Astrocyte (in vitro differentiated cells and primary cell): ENCODE results near the gene DCBLD1. TPM values are rescaled to one million over a fixed set of nuclear protein-coding genes. Genes with fewer than 3 reads are reported as not detected.

Source experiments
- DNase-seq: peaks from one replicate; pipeline ENCODE4 v3.0.0-alpha.2; 2010; ENCODE audit warnings: low read depth
- FAIRE-seq: peaks from 2 replicates; lab custom pipeline; 2011; peaks lifted over from hg19 to GRCh38; lab: Jason Lieb, UNC
- H2AFZ ChIP-seq: 2 replicates; pipeline ENCODE4 v1.6.0; 2012; ENCODE audit warnings: low read depth, low read length, inconsistent platforms
- H3K27ac ChIP-seq: 2 replicates; pipeline ENCODE4 v1.5.1; 2011; ENCODE audit warnings: low read depth, low read length, inconsistent platforms
- H3K27me3 ChIP-seq: 2 replicates; pipeline ENCODE4 v1.6.0; 2011; ENCODE audit warnings: low read length, inconsistent platforms; ENCODE audit not compliant: insufficient read depth
- H3K36me3 ChIP-seq: 2 replicates; pipeline ENCODE4 v1.5.1; 2011; ENCODE audit warnings: low read length, inconsistent platforms; ENCODE audit not compliant: insufficient read depth
- H3K4me1 ChIP-seq: 2 replicates; pipeline ENCODE4 v1.5.1; 2011; ENCODE audit warnings: low read length, inconsistent platforms; ENCODE audit not compliant: insufficient read depth
- H3K4me2 ChIP-seq: 2 replicates; pipeline ENCODE4 v1.6.0; 2012; ENCODE audit warnings: low read length, inconsistent platforms
- H3K4me3 ChIP-seq: 2 replicates; pipeline ENCODE4 v1.5.1; 2011; ENCODE audit warnings: low read depth, mild to moderate bottlenecking, low read length, inconsistent platforms; ENCODE audit not compliant: insufficient read depth
- H3K79me2 ChIP-seq: 2 replicates; pipeline ENCODE4 v1.6.0; 2012; ENCODE audit warnings: mild to moderate bottlenecking, low read length, inconsistent platforms; ENCODE audit not compliant: insufficient read depth
- H3K9ac ChIP-seq: 2 replicates; pipeline ENCODE4 v1.6.0; 2012; ENCODE audit warnings: mild to moderate bottlenecking, low read length, inconsistent platforms
- H3K9me3 ChIP-seq: 2 replicates; pipeline ENCODE4 v1.5.1; 2012; ENCODE audit warnings: low read depth, mild to moderate bottlenecking, low read length, inconsistent platforms; ENCODE audit not compliant: insufficient read depth
- H4K20me1 ChIP-seq: 2 replicates; pipeline ENCODE4 v1.6.0; 2012; ENCODE audit warnings: low read length, inconsistent platforms; ENCODE audit not compliant: insufficient read depth
- H3K27ac Mint-ChIP-seq: one replicate; pipeline ENCODE4 v1.8.0; 2021; ENCODE audit warnings: mild to moderate bottlenecking, mixed read lengths; ENCODE audit not compliant: unreplicated experiment
- H3K27me3 Mint-ChIP-seq: one replicate; pipeline ENCODE4 v1.8.0; 2021; ENCODE audit warnings: low read depth, mixed read lengths; ENCODE audit not compliant: unreplicated experiment
- H3K36me3 Mint-ChIP-seq: one replicate; pipeline ENCODE4 v1.8.0; 2021; ENCODE audit warnings: low read depth, mixed read lengths; ENCODE audit not compliant: unreplicated experiment
- H3K4me1 Mint-ChIP-seq: one replicate; pipeline ENCODE4 v1.8.0; 2021; ENCODE audit warnings: low read depth, mixed read lengths; ENCODE audit not compliant: unreplicated experiment
- H3K4me3 Mint-ChIP-seq: one replicate; pipeline ENCODE4 v1.8.0; 2021; ENCODE audit warnings: mild to moderate bottlenecking, moderate library complexity, mixed read lengths; ENCODE audit not compliant: unreplicated experiment
- H3K9me3 Mint-ChIP-seq: one replicate; pipeline ENCODE4 v1.8.0; 2021; ENCODE audit warnings: mild to moderate bottlenecking, mixed read lengths; ENCODE audit not compliant: unreplicated experiment
- EZH2 ChIP-seq: IDR thresholded peaks from 2 replicates; pipeline ENCODE4 v1.6.1; 2012; ENCODE audit warnings: mild to moderate bottlenecking, low read length, inconsistent platforms; ENCODE audit not compliant: insufficient read depth
- total RNA-seq: library from RNA; stranded (reverse); gene quantifications from 2 replicates; pipeline ENCODE4 v1.2.1, GENCODE V29; 2021
- TF ChIP-seq, protein P1 (sequence below): IDR thresholded peaks from 2 replicates; pipeline ENCODE4 v1.5.1; 2011; ENCODE audit warnings: low read depth, mild to moderate bottlenecking, inconsistent platforms, low read length, moderate library complexity; ENCODE audit not compliant: insufficient read depth

Gene DCBLD1
- total RNA-seq, 1 donor from 2014 or later: 36.8 TPM

- Mint-ChIP-seq H3K36me3 (peaks cover 16% of the 10 kb centered on the region), H3K27me3 (no peaks in the 10 kb centered on the region), H3K4me1 (peaks cover 34% of the 10 kb centered on the region), H3K4me3 (no peak overlapping the region), H3K9me3 (no peaks in the 10 kb centered on the region), H3K27ac (no peak overlapping the region)
- Histone ChIP-seq H2AFZ (no peak overlapping the region), H3K27me3 (no peaks in the 10 kb centered on the region), H3K9me3 (no peaks in the 10 kb centered on the region), H4K20me1 (no peaks in the 10 kb centered on the region), H3K79me2 (peaks cover 21% of the 10 kb centered on the region), H3K4me2 (no peak overlapping the region), H3K4me3 (no peak overlapping the region), H3K36me3 (peaks cover 39% of the 10 kb centered on the region), H3K4me1 (peaks cover 17% of the 10 kb centered on the region), H3K27ac (no peak overlapping the region), H3K9ac (no peak overlapping the region)
- no peak for DNase-seq
- TF ChIP-seq, protein P1, sequence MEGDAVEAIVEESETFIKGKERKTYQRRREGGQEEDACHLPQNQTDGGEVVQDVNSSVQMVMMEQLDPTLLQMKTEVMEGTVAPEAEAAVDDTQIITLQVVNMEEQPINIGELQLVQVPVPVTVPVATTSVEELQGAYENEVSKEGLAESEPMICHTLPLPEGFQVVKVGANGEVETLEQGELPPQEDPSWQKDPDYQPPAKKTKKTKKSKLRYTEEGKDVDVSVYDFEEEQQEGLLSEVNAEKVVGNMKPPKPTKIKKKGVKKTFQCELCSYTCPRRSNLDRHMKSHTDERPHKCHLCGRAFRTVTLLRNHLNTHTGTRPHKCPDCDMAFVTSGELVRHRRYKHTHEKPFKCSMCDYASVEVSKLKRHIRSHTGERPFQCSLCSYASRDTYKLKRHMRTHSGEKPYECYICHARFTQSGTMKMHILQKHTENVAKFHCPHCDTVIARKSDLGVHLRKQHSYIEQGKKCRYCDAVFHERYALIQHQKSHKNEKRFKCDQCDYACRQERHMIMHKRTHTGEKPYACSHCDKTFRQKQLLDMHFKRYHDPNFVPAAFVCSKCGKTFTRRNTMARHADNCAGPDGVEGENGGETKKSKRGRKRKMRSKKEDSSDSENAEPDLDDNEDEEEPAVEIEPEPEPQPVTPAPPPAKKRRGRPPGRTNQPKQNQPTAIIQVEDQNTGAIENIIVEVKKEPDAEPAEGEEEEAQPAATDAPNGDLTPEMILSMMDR: no peak
- TF ChIP-seq EZH2: no peak
- no peak for FAIRE-seq
These were observed 49.6 kb downstream of the DCBLD1 start for GRCh38 chr6:117531809-117532725.

DNA sequence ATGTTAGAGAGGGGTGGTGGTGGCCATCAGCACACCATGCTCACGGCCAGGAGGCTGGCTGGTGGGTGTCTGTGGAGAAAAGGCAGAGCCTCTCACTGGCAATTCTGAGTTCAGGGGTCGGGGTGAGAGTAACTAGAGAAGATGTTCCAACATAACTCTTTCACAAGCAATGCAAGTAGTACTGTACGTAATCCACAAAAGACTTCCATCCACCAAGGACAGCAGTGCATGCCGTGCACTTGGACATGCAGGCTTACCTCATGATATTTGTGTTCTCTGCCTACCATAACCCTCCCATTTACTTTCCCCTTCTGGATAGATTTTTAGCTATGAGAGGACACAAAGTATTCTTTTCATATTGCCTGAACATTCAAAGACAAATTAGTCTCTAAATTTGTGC is 51.3 kb downstream of the DCBLD1 start:
- H3K27ac ChIP-seq: no peak overlapping the region
- DNase-seq (no peak), FAIRE-seq (no peak)
- peaks cover 19% of the 10 kb centered on the region for H3K79me2 ChIP-seq
- peaks cover 42% of the 10 kb centered on the region for H3K4me1 Mint-ChIP-seq
- no peak overlapping the region for H3K4me3 ChIP-seq
- H3K4me3 Mint-ChIP-seq: no peak overlapping the region
- H3K4me2 ChIP-seq: no peak overlapping the region
- no peaks in the 10 kb centered on the region for H3K9me3 ChIP-seq
- H2AFZ ChIP-seq: no peak overlapping the region
- H3K9ac ChIP-seq: no peak overlapping the region
- H3K27me3 Mint-ChIP-seq: no peaks in the 10 kb centered on the region
- no peak overlapping the region for H3K27ac Mint-ChIP-seq
- TF ChIP-seq EZH2: no peak
- TF ChIP-seq, protein P1: no peak
- H3K9me3 Mint-ChIP-seq: no peaks in the 10 kb centered on the region
- no peaks in the 10 kb centered on the region for H3K27me3 ChIP-seq
- H4K20me1 ChIP-seq: no peaks in the 10 kb centered on the region
- H3K4me1 ChIP-seq: peaks cover 17% of the 10 kb centered on the region
- H3K36me3 Mint-ChIP-seq: peaks cover 19% of the 10 kb centered on the region
- peaks cover 42% of the 10 kb centered on the region for H3K36me3 ChIP-seq

- Histone ChIP-seq H3K36me3 (peaks cover 50% of the 10 kb centered on the region), H3K4me2 (no peak overlapping the region), H3K9ac (no peak overlapping the region), H3K4me1 (peaks cover 17% of the 10 kb centered on the region), H3K9me3 (no peaks in the 10 kb centered on the region), H3K27me3 (no peaks in the 10 kb centered on the region), H2AFZ (no peak overlapping the region), H3K79me2 (peaks cover 17% of the 10 kb centered on the region), H3K4me3 (no peak overlapping the region), H4K20me1 (no peaks in the 10 kb centered on the region), H3K27ac (no peak overlapping the region)
- TF ChIP-seq EZH2: no peak
- TF ChIP-seq, protein P1: no peak
- H3K27ac Mint-ChIP-seq: no peak overlapping the region
- FAIRE-seq (no peak), DNase-seq (no peak)
- no peaks in the 10 kb centered on the region for H3K9me3 Mint-ChIP-seq
- peaks cover 18% of the 10 kb centered on the region for H3K36me3 Mint-ChIP-seq
- no peak overlapping the region for H3K4me3 Mint-ChIP-seq
- H3K4me1 Mint-ChIP-seq: peaks cover 44% of the 10 kb centered on the region
- H3K27me3 Mint-ChIP-seq: no peaks in the 10 kb centered on the region
These were observed 52.5 kb downstream of the DCBLD1 start for GRCh38 chr6:117534974-117535373.
